Central memory CD8-positive, alpha-beta T cell (primary cell): ENCODE results near the gene NRTN.
A peak's percentile ranks its signal among the peaks of the same experiment; 100 is the strongest.

Experiments
- ATAC-seq: fragments of 150-1000 bp; cut with Tn5 transposase; replicated peaks from 2 replicates; pipeline ENCODE4 v1.10.0; 2022; ENCODE audit warnings: mild to moderate bottlenecking, moderate FRiP score, moderate number of reproducible peaks; ENCODE audit not compliant: poor library complexity, severe bottlenecking; ENCODE audit errors: extremely low read depth
- DNase-seq, 2 donors: peaks; one replicate each; pipeline ENCODE4 v3.0.0; 2021; ENCODE audit warnings: low spot score in 2 of 2
- H3K27ac Mint-ChIP-seq: one replicate; pipeline ENCODE4 v1.8.0; 2022; ENCODE audit warnings: low read depth, mild to moderate bottlenecking, moderate library complexity, mixed read lengths
- H3K27me3 Mint-ChIP-seq: one replicate; pipeline ENCODE4 v1.8.0; 2022; ENCODE audit warnings: mixed read lengths
- H3K36me3 Mint-ChIP-seq: one replicate; pipeline ENCODE4 v1.8.0; 2022; ENCODE audit warnings: mild to moderate bottlenecking, moderate library complexity, mixed read lengths; ENCODE audit not compliant: insufficient read depth
- H3K4me1 Mint-ChIP-seq: one replicate; pipeline ENCODE4 v1.8.0; 2022; ENCODE audit warnings: mixed read lengths
- H3K4me3 Mint-ChIP-seq: one replicate; pipeline ENCODE4 v1.8.0; 2022; ENCODE audit warnings: mild to moderate bottlenecking, moderate library complexity, mixed read lengths
- H3K9me3 Mint-ChIP-seq: one replicate; pipeline ENCODE4 v1.8.0; 2022; ENCODE audit warnings: mixed read lengths

NRTN gene

DNA sequence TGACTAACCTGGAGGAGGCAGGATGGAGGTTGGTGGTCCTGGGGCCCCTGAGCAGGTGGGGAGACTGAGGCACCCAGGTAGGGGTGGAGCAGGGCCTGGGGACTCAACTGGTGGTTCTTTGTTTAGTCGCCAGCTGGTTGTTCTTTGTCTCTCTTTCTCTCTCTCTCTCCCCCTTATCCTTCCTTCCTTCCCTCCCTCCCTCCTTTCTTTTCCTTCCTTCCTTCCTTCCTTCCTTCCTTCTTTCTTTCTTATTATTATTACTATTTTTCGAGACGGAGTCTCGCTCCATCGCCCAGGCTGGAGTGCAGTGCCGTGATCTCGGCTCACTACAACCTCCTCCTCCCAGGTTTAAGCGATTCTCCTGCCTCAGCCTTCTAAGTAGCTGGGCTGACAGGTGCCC, 6.6 kb upstream of the NRTN start:
- Mint-ChIP-seq H3K36me3 (peaks cover 4% of the 10 kb centered on the region), H3K27me3 (peaks cover 50% of the 10 kb centered on the region), H3K9me3 (no peaks in the 10 kb centered on the region), H3K4me3 (no peak overlapping the region), H3K27ac (no peak overlapping the region), H3K4me1 (peaks cover 12% of the 10 kb centered on the region)
- ATAC-seq (no peak), DNase-seq (no peak)

DNA sequence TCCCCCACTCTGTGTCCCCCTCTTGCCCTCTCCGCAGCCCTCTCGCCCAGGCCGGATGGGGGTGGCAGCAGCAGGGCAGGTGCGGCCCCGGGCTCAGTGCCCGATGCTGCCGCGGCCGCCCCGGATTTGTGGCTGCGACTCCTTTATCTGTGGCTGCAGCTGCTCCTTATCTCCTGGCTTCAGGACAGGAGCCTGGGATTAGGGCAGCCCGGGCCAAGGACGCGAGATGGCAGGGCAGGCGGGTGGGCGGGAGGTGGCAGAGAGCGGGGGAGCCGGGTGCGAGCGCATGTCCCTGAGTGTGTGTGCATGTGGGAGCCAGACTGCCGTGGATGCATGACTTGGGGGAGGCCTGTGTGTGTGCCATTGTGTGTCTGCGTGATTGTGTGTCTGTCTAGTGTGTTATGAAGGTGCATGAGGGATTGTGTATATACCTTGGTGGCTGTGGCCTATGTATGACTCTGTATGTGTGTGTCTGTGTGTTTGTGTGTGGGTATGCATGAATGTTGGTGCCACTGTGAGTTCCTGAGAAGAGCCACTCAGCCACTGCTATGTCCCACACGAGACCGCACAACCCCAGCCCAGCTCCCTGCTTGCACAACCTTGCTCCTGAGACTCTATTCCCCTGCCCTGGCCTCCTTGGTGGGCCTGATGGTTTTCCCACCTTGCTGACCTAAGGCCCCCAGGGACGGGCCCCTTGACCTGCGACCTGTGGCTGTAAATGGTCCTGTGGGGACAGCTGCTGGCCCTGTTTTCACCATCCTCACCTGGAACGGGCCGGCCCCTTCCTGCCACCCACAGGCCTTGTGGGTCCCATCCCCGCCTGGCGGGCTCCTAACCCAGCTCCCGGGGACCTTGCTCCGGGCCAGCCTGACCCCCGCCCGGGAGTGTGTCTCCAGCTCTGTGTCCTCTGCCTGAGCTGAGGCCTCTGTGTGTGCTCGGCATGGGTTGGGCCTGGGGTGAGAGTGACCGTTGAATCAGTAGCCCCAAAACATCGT, 5.3 kb upstream of the NRTN start:
- Mint-ChIP-seq H3K36me3 (peaks cover 8% of the 10 kb centered on the region), H3K9me3 (no peaks in the 10 kb centered on the region), H3K4me1 (peaks cover 25% of the 10 kb centered on the region), H3K27ac (no peak overlapping the region), H3K27me3 (peaks cover 63% of the 10 kb centered on the region), H3K4me3 (no peak overlapping the region)
- DNase-seq = no peak
- ATAC-seq = no peak

DNA sequence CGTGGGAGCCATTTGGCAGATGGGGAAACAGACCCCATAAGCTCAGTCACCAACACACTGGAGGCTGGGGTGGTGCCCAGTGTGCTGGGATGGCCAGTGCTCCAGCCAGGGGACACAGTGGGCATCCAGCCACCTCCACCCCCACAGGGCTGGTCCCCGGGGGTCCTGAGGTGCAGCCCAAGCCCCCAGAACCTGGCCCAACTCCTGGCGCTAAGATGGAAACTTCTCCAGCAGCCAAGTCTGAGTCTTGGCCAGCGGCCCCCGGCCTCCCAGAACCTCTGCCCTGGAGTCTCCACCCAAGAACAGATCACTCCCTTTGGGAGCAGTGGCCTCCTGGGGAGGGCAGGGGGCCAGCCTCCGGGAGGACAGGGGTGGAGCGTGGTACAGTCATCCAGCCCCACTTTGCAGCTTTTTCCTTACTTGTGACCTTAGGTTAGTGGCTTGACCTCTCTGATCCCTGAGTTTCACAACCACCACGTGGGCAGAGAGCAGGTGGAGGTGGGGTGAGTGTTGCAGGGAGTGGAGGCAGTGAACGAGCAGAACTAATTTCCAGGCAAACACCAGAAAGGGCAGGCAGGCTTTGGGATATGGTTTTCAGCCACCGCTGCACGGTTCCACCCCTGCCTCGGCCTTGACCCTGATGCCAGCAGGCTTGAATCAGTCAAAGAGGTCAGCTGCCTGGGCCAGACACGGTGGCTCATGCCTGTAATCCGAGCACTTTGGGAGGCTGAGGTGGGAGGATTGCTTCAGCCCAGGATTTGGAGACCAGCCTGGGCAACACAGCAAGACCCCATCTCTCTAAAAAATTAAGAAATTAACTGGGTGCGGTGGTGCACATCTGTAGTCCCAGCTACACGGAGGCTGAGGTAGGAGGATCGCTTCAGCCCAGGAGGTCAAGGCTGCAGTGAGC, 4.3 kb upstream of the NRTN start:
- Mint-ChIP-seq H3K27ac (no peak overlapping the region), H3K4me3 (no peak overlapping the region), H3K36me3 (peaks cover 11% of the 10 kb centered on the region), H3K4me1 (peaks cover 26% of the 10 kb centered on the region), H3K9me3 (no peaks in the 10 kb centered on the region), H3K27me3 (peaks cover 64% of the 10 kb centered on the region)
- no peak for ATAC-seq
- DNase-seq = no peak

DNA sequence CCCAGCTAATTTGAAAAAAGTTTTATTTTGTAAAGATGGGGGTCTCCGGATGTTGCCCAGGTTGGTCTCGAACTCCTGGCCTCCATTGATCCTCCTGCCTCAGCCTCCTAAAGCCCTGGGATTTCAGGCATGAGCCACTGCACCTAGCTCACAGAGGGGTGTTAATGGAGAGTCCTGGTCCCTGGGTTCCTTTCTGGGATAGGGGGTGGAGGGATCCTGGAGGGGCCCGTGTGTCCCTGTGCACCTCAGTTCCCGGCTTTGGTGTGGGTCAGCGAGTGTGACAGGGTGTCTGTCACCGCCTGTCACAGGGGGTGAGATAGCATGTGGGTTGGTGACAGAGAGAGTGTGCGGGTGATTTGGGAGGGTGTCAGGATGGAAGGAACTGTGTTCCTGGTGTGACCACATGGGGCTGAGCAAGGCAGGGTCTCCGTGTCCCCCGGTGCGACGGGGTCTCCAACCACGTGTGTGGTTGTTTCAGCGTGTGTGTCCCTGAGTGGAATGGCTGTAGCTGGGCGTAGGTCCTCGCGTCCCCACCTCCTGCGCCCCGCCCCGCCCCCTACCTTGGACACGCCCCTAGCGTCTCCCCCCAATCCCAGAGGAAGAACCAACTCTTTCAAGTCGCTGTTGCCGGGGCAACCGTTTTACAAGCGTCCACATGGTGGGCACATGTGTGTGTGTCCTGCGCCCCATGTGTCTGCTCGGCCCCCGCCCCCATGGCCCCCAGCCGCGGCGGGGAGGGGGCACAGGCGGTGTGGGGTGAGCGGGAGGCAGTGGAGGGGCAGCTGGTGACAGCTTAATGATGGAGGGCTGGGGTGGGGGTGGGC, 2.9 kb upstream of the NRTN start:
- Mint-ChIP-seq H3K27ac (no peak overlapping the region), H3K4me3 (no peak overlapping the region)

DNA sequence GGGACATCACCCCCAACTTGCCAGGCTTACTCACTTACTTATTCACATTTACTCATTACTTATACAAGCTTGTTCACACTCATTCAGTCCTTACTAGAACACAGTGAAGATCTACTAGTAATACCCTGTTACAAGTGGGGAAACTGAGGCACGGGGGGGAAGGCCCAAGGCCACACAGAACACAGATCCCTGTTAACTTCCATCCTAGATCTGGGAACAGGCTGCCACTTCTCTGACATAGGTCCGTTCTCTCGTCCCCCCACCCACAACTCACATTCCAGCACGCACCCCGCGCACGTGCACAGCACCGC, 1.5 kb upstream of the NRTN start:
- no peak overlapping the region for H3K27ac Mint-ChIP-seq
- DNase-seq (no peak), ATAC-seq (no peak)

More for the DNA sequence above, 2.9 kb upstream of the NRTN start:
- Mint-ChIP-seq H3K36me3 (peaks cover 15% of the 10 kb centered on the region), H3K27me3 (peaks cover 64% of the 10 kb centered on the region), H3K4me1 (peaks cover 26% of the 10 kb centered on the region), H3K9me3 (no peaks in the 10 kb centered on the region)
- DNase-seq = no peak
- ATAC-seq = no peak

DNA sequence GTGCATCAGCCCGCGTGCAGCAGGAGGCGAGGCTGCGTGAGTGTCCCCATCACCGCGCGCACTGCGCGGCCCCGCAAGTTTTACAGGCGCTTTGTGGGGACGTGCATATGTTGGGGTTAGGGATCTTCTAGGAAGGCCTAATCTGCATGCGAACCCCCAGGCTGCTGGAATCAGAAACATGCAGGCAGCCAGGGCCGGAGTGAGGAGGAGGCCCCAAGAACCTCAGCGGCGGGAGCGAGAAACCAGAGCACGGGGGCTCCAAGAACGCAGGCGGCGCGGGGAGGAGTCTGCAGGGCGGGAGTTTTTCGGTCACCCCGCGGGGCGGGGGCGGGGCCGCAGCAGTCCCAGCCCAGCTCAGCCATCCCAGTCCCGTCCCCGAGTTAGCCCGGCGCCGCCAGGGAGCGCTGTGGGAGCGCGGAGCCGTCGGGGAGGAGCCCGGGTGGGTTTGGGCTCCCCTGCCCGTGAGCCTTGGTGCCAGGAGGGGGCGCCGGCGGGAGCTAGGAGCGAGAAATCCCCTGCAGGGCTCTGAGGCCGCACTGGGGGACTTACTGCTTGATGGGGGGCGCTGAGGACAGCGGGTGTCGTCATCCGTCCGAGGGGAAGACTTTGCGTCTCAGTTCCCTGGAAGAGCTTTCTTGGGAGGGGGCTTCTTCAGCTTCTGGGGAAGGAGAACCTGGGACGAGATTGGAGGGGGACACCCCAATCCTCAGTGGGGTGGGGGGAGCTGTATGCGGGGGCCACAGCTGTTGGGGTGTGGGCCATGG, 933 bp upstream of the NRTN start:
- Mint-ChIP-seq H3K4me1 (peaks cover 26% of the 10 kb centered on the region), H3K36me3 (peaks cover 18% of the 10 kb centered on the region), H3K9me3 (no peaks in the 10 kb centered on the region), H3K27me3 (peaks cover 50% of the 10 kb centered on the region), H3K27ac (peak overlapping the region; percentile 71), H3K4me3 (peak overlapping the region; percentile 61)
- DNase-seq (peak; percentile 84 to 90), ATAC-seq (peak; percentile 94)

More for the DNA sequence above, 1.5 kb upstream of the NRTN start:
- Mint-ChIP-seq H3K27me3 (peaks cover 55% of the 10 kb centered on the region), H3K4me1 (peaks cover 26% of the 10 kb centered on the region), H3K36me3 (peaks cover 18% of the 10 kb centered on the region), H3K4me3 (peak overlapping the region; percentile 61), H3K9me3 (no peaks in the 10 kb centered on the region)

DNA sequence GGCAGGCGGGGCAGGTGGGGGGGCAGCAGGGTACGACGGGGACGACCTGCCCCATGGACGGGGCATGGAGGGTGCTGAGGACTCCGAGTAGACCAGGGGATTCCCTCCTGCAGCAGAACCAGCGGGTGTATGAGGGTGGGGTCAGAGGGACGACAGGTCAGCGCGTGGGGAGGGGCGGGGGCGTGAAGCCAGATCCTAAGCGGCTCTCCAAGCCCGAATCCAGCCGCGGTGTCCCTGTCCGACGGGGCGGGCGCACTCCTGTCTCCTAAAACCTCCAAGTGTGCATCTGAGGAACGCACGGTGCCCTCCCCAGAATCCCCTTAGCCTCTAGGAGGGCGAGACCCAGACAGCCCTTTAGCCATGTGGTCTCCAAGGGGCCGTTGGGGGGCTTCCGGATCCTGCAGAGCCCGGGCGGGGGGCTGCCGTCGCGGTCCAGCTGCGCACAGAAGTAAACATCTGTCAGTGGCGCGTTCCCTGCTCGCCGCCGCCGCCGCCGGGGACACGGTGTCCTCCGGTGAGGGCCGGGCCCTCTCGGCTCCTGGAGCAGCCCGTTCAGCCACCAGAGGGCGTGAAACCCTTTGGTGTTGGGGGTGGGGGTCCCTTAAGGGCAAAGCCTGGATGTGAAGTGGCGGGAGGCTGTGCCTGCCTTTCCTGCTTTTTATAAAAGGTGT, 730 bp downstream of the NRTN start:
- Mint-ChIP-seq H3K27ac (no peak overlapping the region), H3K36me3 (peaks cover 18% of the 10 kb centered on the region), H3K4me3 (no peak overlapping the region), H3K4me1 (peaks cover 26% of the 10 kb centered on the region), H3K9me3 (no peaks in the 10 kb centered on the region), H3K27me3 (peaks cover 38% of the 10 kb centered on the region)
- no peak for DNase-seq
- ATAC-seq = no peak

DNA sequence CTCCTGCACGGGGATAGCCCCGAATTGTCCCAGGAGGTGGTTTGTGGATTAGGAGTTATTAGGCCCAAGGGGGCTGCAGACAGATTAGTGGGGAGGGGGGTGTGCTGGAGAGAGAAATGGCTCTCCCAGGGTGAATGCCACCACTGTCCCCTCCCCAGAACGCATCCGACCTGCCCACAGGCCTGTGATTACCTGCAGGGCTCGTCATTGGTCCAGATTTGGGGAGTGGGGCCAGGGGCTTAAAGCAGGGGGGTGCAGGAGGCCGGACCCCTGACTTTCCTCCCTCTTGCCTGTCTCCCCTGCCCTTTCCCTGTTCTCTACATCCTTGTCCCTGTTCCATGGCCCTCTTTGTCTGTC, 1.2 kb downstream of the NRTN start:
- Mint-ChIP-seq H3K27me3 (peaks cover 33% of the 10 kb centered on the region), H3K36me3 (peaks cover 18% of the 10 kb centered on the region), H3K4me3 (no peak overlapping the region), H3K27ac (no peak overlapping the region), H3K4me1 (peaks cover 26% of the 10 kb centered on the region), H3K9me3 (no peaks in the 10 kb centered on the region)
- DNase-seq (no peak), ATAC-seq (no peak)

DNA sequence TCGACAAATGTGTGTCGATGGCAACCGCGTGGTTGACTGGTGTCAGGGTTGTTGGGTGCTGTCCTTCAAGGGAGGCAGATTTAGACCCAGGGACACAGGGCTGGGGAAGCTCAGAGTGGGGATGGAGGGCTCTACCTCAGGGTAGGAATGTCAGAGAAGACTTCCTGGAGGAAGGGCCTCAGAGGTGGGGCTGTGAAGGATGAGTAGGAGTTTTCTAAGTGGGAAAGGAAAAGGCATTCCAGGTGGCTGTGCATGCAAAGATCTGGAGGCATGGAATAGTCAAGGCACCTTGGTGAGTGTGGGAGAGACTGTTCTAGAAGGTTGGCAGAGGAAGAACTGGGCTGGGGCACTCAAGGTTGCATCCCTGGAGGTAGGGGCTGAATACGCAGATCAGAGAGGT, 2.0 kb downstream of the NRTN start:
- Mint-ChIP-seq H3K27me3 (peaks cover 27% of the 10 kb centered on the region), H3K36me3 (peaks cover 18% of the 10 kb centered on the region), H3K4me1 (peaks cover 23% of the 10 kb centered on the region), H3K9me3 (no peaks in the 10 kb centered on the region), H3K27ac (no peak overlapping the region), H3K4me3 (no peak overlapping the region)
- no peak for DNase-seq
- no peak for ATAC-seq

DNA sequence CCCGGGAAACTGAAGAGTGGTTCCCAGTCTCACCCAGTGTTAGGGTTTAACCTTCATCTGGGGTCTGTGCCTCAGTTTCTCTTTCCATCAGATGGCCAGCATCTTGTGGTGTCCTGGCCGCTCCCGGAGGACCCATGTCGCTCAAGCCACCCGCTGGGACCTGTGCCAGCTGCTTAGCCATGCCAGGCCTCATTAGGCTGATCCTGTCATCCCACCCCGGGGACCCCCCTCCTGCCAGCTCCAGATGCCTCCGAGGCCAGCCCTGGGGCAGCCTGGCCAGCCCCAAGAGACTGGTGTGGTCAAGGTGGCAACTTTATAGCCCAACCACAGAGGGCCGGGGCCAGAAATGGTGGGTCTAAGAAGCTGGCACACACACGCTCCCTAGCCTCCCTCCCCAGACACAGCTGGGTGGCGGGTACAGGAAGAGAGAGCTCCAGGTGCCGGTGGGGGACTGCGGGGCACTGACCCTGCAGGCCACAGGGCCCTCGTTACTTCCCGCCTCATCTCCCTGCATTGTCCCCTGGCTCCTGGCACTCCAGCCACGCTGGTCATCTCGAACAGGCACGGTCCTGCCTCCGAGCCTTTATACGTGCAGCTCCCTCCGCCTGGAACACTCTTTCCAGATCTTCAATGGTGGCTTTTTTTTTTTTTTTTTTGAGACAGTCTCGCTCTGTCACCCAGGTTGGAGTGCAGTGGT, 3.4 kb downstream of the NRTN start:
- no peak overlapping the region for H3K27ac Mint-ChIP-seq

DNA sequence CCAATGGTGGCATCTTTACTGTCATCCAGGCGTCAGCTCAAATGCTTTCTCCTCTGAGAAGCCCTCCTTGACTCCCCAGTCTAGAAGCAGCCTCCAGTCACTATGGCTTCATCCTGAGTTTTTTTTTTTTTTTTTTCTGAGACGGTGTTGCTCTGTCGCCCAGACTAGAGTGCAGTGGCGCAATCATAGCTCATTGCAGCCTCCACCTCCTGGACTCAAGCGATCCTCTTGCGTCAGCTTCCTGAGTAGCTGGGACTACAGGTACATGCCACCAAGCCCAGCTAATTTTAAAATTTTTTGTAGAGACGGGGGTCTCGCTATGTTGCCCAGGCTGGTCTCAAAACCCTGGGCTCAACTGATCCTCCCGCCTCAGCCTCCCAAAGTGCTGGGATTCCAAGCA, 4.2 kb downstream of the NRTN start:
- Mint-ChIP-seq H3K4me1 (peaks cover 6% of the 10 kb centered on the region), H3K9me3 (no peaks in the 10 kb centered on the region), H3K4me3 (no peak overlapping the region), H3K27me3 (peaks cover 6% of the 10 kb centered on the region), H3K36me3 (peaks cover 13% of the 10 kb centered on the region), H3K27ac (no peak overlapping the region)
- ATAC-seq (no peak), DNase-seq (no peak)

More for the DNA sequence above, 3.4 kb downstream of the NRTN start:
- ATAC-seq (no peak), DNase-seq (no peak)
- H3K9me3 Mint-ChIP-seq = no peaks in the 10 kb centered on the region
- H3K36me3 Mint-ChIP-seq = peaks cover 14% of the 10 kb centered on the region
- H3K4me3 Mint-ChIP-seq = no peak overlapping the region
- H3K27me3 Mint-ChIP-seq = peaks cover 14% of the 10 kb centered on the region
- peaks cover 14% of the 10 kb centered on the region for H3K4me1 Mint-ChIP-seq
